ENCODE data around the gene DPF1. TPM values are rescaled to one million over a fixed set of nuclear protein-coding genes. Genes with fewer than 3 reads are reported as not detected.

DPF1 gene
- total RNA-seq, 1 experiment from 2014 or later = 2.5 TPM

- Histone ChIP-seq H4K20me1 (ENCODE audit: insufficient read depth, low read depth, low read length) (peaks cover 3% of the 10 kb centered on the region; the same call in 1 of the 2 replicates), H3K9me3 (ENCODE audit: low read length) (no peaks in the 10 kb centered on the region), H3K9ac (ENCODE audit: low read length) (no peak overlapping the region), H3K79me2 (ENCODE audit: low read length) (peaks cover 8% of the 10 kb centered on the region; the same call in 1 of the 2 replicates), H2AFZ (ENCODE audit: low read length) (no peak overlapping the region), H3K4me3 (ENCODE audit: low read length) (no peak overlapping the region), H3K4me1 (ENCODE audit: low read length) (peaks cover 12% of the 10 kb centered on the region), H3K4me2 (ENCODE audit: low read depth, low read length, poor library complexity, severe bottlenecking) (no peak overlapping the region), H3K36me3 (ENCODE audit: insufficient read depth, low read length) (no peaks in the 10 kb centered on the region), H3K9me2 (replicated peaks; ENCODE audit: insufficient read depth, low read length) (no peaks in the 10 kb centered on the region), H3K27me3 (ENCODE audit: low read length) (no peaks in the 10 kb centered on the region), H3K27ac (ENCODE audit: low read length) (no peak overlapping the region)
- DNase-seq = no peak
Measured at GRCh38 chr19:38221421-38221820, 2.6 kb downstream of the DPF1 start.

DNA sequence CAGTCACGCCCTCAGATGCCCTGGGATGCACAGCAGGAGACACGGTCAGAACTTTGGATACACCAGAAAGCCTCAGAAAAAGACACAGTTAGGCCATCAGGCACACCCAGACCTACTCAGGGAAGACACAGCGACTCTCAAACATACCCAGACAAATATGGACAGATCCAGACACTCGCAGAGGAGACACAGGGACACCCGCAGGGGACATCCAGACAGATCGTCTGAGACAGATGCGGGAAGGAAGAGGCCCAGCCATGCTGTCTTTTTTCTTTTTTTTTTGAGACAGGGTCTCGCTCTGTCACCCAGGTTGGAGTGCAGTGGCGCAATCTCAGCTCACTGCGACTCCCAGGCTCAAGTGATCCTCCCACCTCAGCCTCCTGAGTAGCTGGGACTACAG is 4.8 kb downstream of the DPF1 start:
- Histone ChIP-seq H3K9me3 (ENCODE audit: low read length) (no peaks in the 10 kb centered on the region), H4K20me1 (ENCODE audit: insufficient read depth, low read depth, low read length) (peaks cover 3% of the 10 kb centered on the region; the same call in 1 of the 2 replicates), H3K27me3 (ENCODE audit: low read length) (no peaks in the 10 kb centered on the region), H3K79me2 (ENCODE audit: low read length) (peaks cover 8% of the 10 kb centered on the region; the same call in 1 of the 2 replicates), H2AFZ (ENCODE audit: low read length) (no peak overlapping the region), H3K4me3 (ENCODE audit: low read length) (no peak overlapping the region), H3K9me2 (replicated peaks; ENCODE audit: insufficient read depth, low read length) (no peaks in the 10 kb centered on the region), H3K27ac (ENCODE audit: low read length) (no peak overlapping the region), H3K4me1 (ENCODE audit: low read length) (peaks cover 8% of the 10 kb centered on the region), H3K9ac (ENCODE audit: low read length) (no peak overlapping the region), H3K36me3 (ENCODE audit: insufficient read depth, low read length) (no peaks in the 10 kb centered on the region), H3K4me2 (ENCODE audit: low read depth, low read length, poor library complexity, severe bottlenecking) (no peak overlapping the region)
- no peak for DNase-seq

DNA sequence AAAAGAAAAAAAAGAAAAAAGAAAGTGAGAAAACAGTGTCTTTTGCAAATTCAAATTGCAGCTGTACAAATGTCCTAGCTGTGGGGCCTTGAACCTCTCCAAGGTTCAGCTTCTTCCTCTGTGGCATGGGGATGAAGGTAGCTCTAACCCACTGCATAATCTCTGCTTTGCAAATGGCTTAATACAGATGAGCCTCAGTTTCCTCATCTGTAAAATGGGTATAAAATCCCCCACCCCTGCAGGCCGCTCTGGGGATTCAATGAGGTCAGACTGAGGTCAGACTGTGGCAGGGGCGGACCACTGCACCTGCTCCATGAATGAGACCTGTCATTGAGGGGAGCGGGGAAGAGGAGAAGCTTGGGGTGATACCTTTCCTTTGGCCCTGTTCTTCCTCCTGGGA is 5.8 kb downstream of the DPF1 start:
- no peak for DNase-seq
- H3K9ac ChIP-seq (ENCODE audit: low read length) = no peak overlapping the region
- H3K27ac ChIP-seq (ENCODE audit: low read length) = no peak overlapping the region
- H3K27me3 ChIP-seq (ENCODE audit: low read length) = no peaks in the 10 kb centered on the region
- H3K4me1 ChIP-seq (ENCODE audit: low read length) = peaks cover 3% of the 10 kb centered on the region
- H3K79me2 ChIP-seq (ENCODE audit: low read length) = peaks cover 4% of the 10 kb centered on the region; the same call in 1 of the 2 replicates
- H4K20me1 ChIP-seq (ENCODE audit: insufficient read depth, low read depth, low read length) = peaks cover 3% of the 10 kb centered on the region; the same call in 1 of the 2 replicates
- H3K4me3 ChIP-seq (ENCODE audit: low read length) = no peak overlapping the region
- no peak overlapping the region for H3K4me2 ChIP-seq (ENCODE audit: low read depth, low read length, poor library complexity, severe bottlenecking)
- no peaks in the 10 kb centered on the region for H3K9me3 ChIP-seq (ENCODE audit: low read length)
- no peak overlapping the region for H2AFZ ChIP-seq (ENCODE audit: low read length)
- no peaks in the 10 kb centered on the region for H3K9me2 ChIP-seq (replicated peaks; ENCODE audit: insufficient read depth, low read length)
- no peaks in the 10 kb centered on the region for H3K36me3 ChIP-seq (ENCODE audit: insufficient read depth, low read length)

DNA sequence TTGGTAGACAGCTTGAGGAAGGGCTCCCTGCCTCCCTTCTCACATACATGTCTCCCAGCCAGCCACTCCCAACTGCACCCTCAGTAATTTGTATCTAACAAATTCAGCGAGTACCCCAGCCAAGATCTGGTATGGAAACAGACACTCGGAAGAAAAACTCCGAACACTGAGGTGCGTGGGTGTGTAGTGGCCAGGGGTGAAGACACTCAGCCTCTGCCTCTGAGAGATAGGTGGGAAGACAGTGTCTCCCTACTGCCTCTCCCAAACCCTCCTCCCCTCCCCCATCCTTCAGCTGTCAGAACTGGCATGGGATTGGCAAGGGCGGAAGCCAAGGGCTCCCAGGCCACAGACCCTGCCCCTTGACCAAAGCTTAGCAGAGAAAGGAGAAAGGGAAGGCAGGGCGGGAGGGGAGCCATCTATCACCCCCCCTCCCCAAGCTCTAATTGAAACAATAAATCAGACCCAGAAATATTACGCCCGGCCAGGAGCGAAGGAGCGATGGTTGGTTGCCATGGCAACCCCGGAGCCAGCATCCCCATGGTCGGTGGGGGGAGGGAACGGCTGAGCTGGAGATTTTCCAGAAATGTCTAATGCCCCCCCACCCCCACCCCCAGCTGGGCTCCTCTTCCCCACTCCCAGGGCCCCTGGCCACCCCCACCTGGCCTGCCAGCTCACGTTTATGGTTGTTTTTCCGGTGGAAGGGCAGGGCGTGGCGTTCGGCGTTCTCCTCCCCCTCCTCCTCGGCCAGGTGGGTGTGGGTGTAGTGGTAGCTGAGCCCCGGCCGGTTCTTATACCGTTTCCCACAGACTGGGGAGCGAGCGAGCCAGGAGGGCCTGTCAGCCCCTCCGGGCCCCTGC is 7.0 kb downstream of the DPF1 start:
- Histone ChIP-seq H3K4me3 (ENCODE audit: low read length) (no peak overlapping the region), H3K36me3 (ENCODE audit: insufficient read depth, low read length) (no peaks in the 10 kb centered on the region), H3K4me1 (ENCODE audit: low read length) (no peaks in the 10 kb centered on the region), H3K27me3 (ENCODE audit: low read length) (no peaks in the 10 kb centered on the region), H3K27ac (ENCODE audit: low read length) (no peak overlapping the region), H4K20me1 (ENCODE audit: insufficient read depth, low read depth, low read length) (peaks cover 3% of the 10 kb centered on the region; the same call in 1 of the 2 replicates), H3K79me2 (ENCODE audit: low read length) (no peaks in the 10 kb centered on the region), H3K4me2 (ENCODE audit: low read depth, low read length, poor library complexity, severe bottlenecking) (no peak overlapping the region), H3K9ac (ENCODE audit: low read length) (no peak overlapping the region), H3K9me3 (ENCODE audit: low read length) (no peaks in the 10 kb centered on the region), H2AFZ (ENCODE audit: low read length) (no peak overlapping the region), H3K9me2 (replicated peaks; ENCODE audit: insufficient read depth, low read length) (no peaks in the 10 kb centered on the region)
- no peak for DNase-seq

DNA sequence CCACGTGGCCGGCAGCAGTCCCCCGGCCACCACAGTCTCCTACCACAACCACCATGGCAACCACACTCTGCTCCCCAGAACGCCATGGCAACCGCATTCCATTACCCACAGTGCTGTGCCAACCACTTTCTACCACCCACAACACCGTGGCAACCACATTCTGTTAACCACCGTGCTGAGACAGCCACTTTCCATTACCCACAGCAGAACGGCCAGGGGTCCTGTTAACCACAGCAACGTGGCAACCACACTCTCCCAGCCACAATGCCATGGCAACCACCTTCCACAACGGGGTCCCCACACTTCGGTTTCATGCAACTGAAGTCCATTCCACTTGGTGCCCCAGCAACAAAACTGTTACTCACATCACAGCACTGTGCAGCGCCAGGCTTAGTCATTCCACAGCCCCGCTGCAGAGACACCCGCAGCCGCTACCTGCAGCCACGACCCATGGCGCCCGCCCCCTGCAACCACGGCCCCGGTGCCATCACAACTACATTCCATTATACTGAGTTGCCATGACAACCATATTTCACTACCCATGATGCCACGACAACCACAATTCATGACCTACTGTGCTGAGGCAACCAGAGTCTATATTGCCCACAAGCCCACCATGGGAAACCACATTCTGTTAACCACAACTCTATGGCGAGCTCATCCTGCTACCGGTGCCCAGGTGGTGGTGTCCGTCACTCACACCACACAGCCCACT is 10.0 kb downstream of the DPF1 start:
- H3K4me2 ChIP-seq (ENCODE audit: low read depth, low read length, poor library complexity, severe bottlenecking) = no peak overlapping the region
- no peaks in the 10 kb centered on the region for H3K9me2 ChIP-seq (replicated peaks; ENCODE audit: insufficient read depth, low read length)
- H4K20me1 ChIP-seq (ENCODE audit: insufficient read depth, low read depth, low read length) = peaks cover 3% of the 10 kb centered on the region; the same call in 1 of the 2 replicates
- H3K4me3 ChIP-seq (ENCODE audit: low read length) = no peak overlapping the region
- no peaks in the 10 kb centered on the region for H3K9me3 ChIP-seq (ENCODE audit: low read length)
- H2AFZ ChIP-seq (ENCODE audit: low read length) = no peak overlapping the region
- H3K4me1 ChIP-seq (ENCODE audit: low read length) = no peaks in the 10 kb centered on the region
- no peaks in the 10 kb centered on the region for H3K27me3 ChIP-seq (ENCODE audit: low read length)
- H3K79me2 ChIP-seq (ENCODE audit: low read length) = no peaks in the 10 kb centered on the region
- no peak overlapping the region for H3K27ac ChIP-seq (ENCODE audit: low read length)
- peak; percentile 58 for DNase-seq
- H3K9ac ChIP-seq (ENCODE audit: low read length) = no peak overlapping the region
- no peaks in the 10 kb centered on the region for H3K36me3 ChIP-seq (ENCODE audit: insufficient read depth, low read length)

DNA sequence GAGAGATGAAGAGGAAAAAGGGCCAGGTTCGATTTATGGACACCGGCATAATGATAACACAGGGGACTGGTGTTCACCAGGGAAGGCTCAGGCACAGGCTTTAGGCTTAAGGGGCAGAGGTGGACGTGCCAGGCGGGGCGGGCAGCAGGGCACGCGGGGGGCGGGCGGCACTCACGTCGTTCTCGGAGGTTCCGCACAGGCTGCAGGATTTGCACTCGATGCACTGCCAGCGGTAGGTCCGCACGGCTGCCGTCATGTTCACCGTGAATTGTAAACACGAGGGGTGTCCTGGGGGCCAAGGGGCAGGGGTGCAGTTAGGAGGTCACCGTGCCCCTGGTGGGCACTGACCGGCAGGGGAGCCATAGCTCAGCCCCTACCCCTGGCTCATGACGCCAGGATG is 10.6 kb downstream of the DPF1 start:
- H4K20me1 ChIP-seq (ENCODE audit: insufficient read depth, low read depth, low read length) = peaks cover 3% of the 10 kb centered on the region; the same call in 1 of the 2 replicates
- no peak overlapping the region for H3K4me2 ChIP-seq (ENCODE audit: low read depth, low read length, poor library complexity, severe bottlenecking)
- H3K9ac ChIP-seq (ENCODE audit: low read length) = no peak overlapping the region
- no peak overlapping the region for H2AFZ ChIP-seq (ENCODE audit: low read length)
- no peak overlapping the region for H3K27ac ChIP-seq (ENCODE audit: low read length)
- no peaks in the 10 kb centered on the region for H3K9me3 ChIP-seq (ENCODE audit: low read length)
- H3K4me1 ChIP-seq (ENCODE audit: low read length) = no peaks in the 10 kb centered on the region
- no peaks in the 10 kb centered on the region for H3K9me2 ChIP-seq (replicated peaks; ENCODE audit: insufficient read depth, low read length)
- H3K36me3 ChIP-seq (ENCODE audit: insufficient read depth, low read length) = no peaks in the 10 kb centered on the region
- no peaks in the 10 kb centered on the region for H3K79me2 ChIP-seq (ENCODE audit: low read length)
- no peak overlapping the region for H3K4me3 ChIP-seq (ENCODE audit: low read length)
- no peak for DNase-seq
- no peaks in the 10 kb centered on the region for H3K27me3 ChIP-seq (ENCODE audit: low read length)

GRCh38 chr19:38211766-38212165 is 12.3 kb downstream of the DPF1 start:
- H3K27me3 ChIP-seq (ENCODE audit: low read length) = no peaks in the 10 kb centered on the region

DNA sequence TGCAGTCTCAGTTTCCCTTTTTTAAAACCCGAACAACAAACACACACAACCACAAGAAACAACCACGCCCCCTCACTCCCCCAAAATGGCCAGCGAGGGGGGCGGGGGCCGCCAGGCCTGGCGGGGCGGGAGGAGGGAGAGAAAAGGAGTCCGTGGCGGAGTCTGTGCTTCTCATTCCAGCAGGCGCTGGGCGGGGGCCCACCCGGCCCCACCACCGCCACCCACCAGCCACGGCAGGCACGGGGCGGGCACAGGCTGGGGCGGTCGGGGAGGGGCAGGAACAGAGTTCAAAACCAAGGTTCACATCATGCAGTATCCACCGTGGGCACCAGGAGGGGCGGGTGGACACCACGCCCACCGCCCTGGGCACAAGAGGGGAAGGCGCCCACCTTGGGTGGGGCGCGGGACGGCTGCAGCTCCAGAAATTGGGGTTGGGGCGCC is 12.9 kb downstream of the DPF1 start:
- Histone ChIP-seq H2AFZ (ENCODE audit: low read length) (no peak overlapping the region), H3K4me3 (ENCODE audit: low read length) (no peak overlapping the region), H3K4me2 (ENCODE audit: low read depth, low read length, poor library complexity, severe bottlenecking) (no peak overlapping the region), H3K79me2 (ENCODE audit: low read length) (no peaks in the 10 kb centered on the region), H3K27ac (ENCODE audit: low read length) (no peak overlapping the region), H3K4me1 (ENCODE audit: low read length) (no peaks in the 10 kb centered on the region), H3K36me3 (ENCODE audit: insufficient read depth, low read length) (no peaks in the 10 kb centered on the region), H3K9ac (ENCODE audit: low read length) (no peak overlapping the region), H3K9me2 (replicated peaks; ENCODE audit: insufficient read depth, low read length) (no peaks in the 10 kb centered on the region), H3K9me3 (ENCODE audit: low read length) (no peaks in the 10 kb centered on the region), H3K27me3 (ENCODE audit: low read length) (no peaks in the 10 kb centered on the region), H4K20me1 (ENCODE audit: insufficient read depth, low read depth, low read length) (no peaks in the 10 kb centered on the region)
- no peak for DNase-seq

More at GRCh38 chr19:38211766-38212165, 12.3 kb downstream of the DPF1 start:
- no peak overlapping the region for H2AFZ ChIP-seq (ENCODE audit: low read length)
- no peak for DNase-seq
- no peak overlapping the region for H3K27ac ChIP-seq (ENCODE audit: low read length)
- H3K4me2 ChIP-seq (ENCODE audit: low read depth, low read length, poor library complexity, severe bottlenecking) = no peak overlapping the region
- no peaks in the 10 kb centered on the region for H3K79me2 ChIP-seq (ENCODE audit: low read length)
- H3K9ac ChIP-seq (ENCODE audit: low read length) = no peak overlapping the region
- no peaks in the 10 kb centered on the region for H3K4me1 ChIP-seq (ENCODE audit: low read length)
- H3K9me3 ChIP-seq (ENCODE audit: low read length) = no peaks in the 10 kb centered on the region
- no peaks in the 10 kb centered on the region for H4K20me1 ChIP-seq (ENCODE audit: insufficient read depth, low read depth, low read length)
- H3K4me3 ChIP-seq (ENCODE audit: low read length) = no peak overlapping the region
- no peaks in the 10 kb centered on the region for H3K36me3 ChIP-seq (ENCODE audit: insufficient read depth, low read length)
- H3K9me2 ChIP-seq (replicated peaks; ENCODE audit: insufficient read depth, low read length) = no peaks in the 10 kb centered on the region

Measured in Karpas-422 (cell line).